Measurements from ENCODE around the gene SUMO1. TPM values are rescaled to one million over a fixed set of nuclear protein-coding genes. Genes with fewer than 3 reads are reported as not detected.

Gene SUMO1
- total RNA-seq, 2 experiments from 2014 or later: 114 to 115 TPM

DNA sequence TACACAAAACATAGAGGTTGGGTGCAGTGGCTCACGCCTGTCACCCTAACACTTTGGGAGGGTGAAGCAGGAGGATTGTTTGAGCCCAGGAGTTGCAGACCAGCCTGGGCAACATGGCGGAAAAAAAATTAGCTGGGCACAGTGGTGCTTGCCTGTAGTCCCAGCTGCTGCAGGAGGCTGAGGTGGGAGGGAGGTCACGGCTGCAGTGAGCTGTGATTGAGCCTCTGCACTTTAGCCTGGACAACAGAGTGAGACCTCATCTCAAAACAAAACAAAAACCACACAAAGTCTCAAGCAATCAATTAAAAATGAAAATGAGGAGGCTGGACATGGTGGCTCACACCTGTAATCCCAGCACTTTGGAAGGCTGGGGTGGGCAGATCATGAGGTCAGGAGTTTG, 32.1 kb upstream of the SUMO1 start:
- DNase-seq (no peak), ATAC-seq (no peak)
- no peaks in the 10 kb centered on the region for H3K9me3 Mint-ChIP-seq
- peak overlapping the region; percentile 68 for H3K4me3 Mint-ChIP-seq
- H3K4me1 Mint-ChIP-seq (ENCODE audit: low read depth): peaks cover 38% of the 10 kb centered on the region
- peaks cover 26% of the 10 kb centered on the region for H3K36me3 Mint-ChIP-seq (ENCODE audit: low read depth)
- CTCF ChIA-PET: interaction anchor here (1.8 kb wide), 1 partner anchor 10 kb away, joined by 5 read pairs; no protein-coding TSS in a partner anchor
- POLR2A ChIA-PET: interaction anchor here (0.6 to 11.4 kb wide), 6 partner anchors 12 to 246 kb away, joined by 3 to 234 read pairs (median 5); partner anchors contain the start of gene SUMO1
- no peaks in the 10 kb centered on the region for H3K27me3 Mint-ChIP-seq
- intact Hi-C loops (cut with micrococcal nuclease): no loop called here
- H3K27ac Mint-ChIP-seq: peak overlapping the region; percentile 83
- TF ChIP-seq, protein P1, sequence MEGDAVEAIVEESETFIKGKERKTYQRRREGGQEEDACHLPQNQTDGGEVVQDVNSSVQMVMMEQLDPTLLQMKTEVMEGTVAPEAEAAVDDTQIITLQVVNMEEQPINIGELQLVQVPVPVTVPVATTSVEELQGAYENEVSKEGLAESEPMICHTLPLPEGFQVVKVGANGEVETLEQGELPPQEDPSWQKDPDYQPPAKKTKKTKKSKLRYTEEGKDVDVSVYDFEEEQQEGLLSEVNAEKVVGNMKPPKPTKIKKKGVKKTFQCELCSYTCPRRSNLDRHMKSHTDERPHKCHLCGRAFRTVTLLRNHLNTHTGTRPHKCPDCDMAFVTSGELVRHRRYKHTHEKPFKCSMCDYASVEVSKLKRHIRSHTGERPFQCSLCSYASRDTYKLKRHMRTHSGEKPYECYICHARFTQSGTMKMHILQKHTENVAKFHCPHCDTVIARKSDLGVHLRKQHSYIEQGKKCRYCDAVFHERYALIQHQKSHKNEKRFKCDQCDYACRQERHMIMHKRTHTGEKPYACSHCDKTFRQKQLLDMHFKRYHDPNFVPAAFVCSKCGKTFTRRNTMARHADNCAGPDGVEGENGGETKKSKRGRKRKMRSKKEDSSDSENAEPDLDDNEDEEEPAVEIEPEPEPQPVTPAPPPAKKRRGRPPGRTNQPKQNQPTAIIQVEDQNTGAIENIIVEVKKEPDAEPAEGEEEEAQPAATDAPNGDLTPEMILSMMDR (IDR thresholded peaks at IDR 0.05): no peak

DNA sequence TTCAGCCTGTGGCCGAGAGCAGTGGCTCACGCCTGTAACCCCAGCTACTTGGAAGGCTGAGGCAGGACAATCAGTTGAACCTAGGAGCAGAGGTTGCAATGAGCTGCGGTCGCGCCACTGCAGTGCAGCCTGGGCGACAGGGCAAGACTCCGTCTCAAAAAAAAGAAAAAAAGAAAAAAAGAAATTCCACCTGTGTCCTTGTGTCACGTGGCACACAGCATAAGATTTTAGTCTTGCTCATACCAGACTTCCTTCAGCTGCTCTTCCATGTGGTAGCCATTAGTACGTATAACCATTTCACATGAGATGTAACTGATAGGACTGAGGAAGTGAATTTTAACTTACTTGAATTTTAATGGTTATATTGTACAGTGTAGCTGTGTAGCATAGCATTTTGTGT, 31.2 kb upstream of the SUMO1 start:
- TF ChIP-seq, protein P1 (IDR thresholded peaks at IDR 0.05): no peak

DNA sequence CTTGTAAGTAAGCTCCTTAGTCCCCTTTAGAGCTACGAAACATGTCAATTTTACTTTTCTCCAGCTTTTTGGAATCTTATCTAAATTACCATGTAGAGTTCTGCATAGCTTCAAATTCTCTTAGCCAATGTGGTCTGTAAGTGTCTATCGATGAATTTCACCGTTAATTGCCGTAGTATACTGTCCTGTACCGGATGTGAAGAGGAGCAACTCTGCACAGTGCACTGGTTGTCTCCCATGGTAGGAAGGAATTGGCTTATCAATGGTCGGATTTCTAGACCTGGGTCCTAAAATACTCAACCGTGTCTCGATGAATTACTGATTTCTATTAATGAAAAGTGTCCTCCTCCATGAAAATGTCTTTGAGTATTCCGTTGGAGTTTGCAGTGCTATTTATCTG, 29.1 kb upstream of the SUMO1 start:
- POLR2A ChIA-PET: interaction anchor here (0.6 to 11.4 kb wide), 12 partner anchors 15 to 1598 kb away, joined by 3 to 234 read pairs (median 4); partner anchors contain the start of gene SUMO1
- Mint-ChIP-seq H3K36me3 (ENCODE audit: low read depth) (peaks cover 19% of the 10 kb centered on the region), H3K27me3 (no peaks in the 10 kb centered on the region), H3K4me3 (no peak overlapping the region), H3K27ac (no peak overlapping the region), H3K4me1 (ENCODE audit: low read depth) (peaks cover 27% of the 10 kb centered on the region), H3K9me3 (no peaks in the 10 kb centered on the region)
- intact Hi-C loops (cut with micrococcal nuclease): no loop called here
- TF ChIP-seq, protein P1 (IDR thresholded peaks at IDR 0.05): no peak
- CTCF ChIA-PET: interaction anchor here (1.2 kb wide), 1 partner anchor 11 kb away, joined by 3 read pairs; no protein-coding TSS in a partner anchor
- no peak for DNase-seq
- no peak for ATAC-seq

More for the DNA sequence above, 31.2 kb upstream of the SUMO1 start:
- DNase-seq (peak; percentile 31), ATAC-seq (no peak)
- H3K9me3 Mint-ChIP-seq: no peaks in the 10 kb centered on the region
- ChIA-PET POLR2A (interaction anchor here (0.9 to 11.4 kb wide), 6 partner anchors 12 to 1405 kb away, joined by 3 to 234 read pairs (median 5); partner anchors contain the start of genes CLK1 and SUMO1), CTCF (no interaction called here)
- peaks cover 22% of the 10 kb centered on the region for H3K36me3 Mint-ChIP-seq (ENCODE audit: low read depth)
- H3K4me1 Mint-ChIP-seq (ENCODE audit: low read depth): peaks cover 33% of the 10 kb centered on the region
- H3K27me3 Mint-ChIP-seq: no peaks in the 10 kb centered on the region
- intact Hi-C loops (cut with micrococcal nuclease): no loop called here
- peak overlapping the region; percentile 79 for H3K27ac Mint-ChIP-seq
- H3K4me3 Mint-ChIP-seq: peak overlapping the region; percentile 68

DNA sequence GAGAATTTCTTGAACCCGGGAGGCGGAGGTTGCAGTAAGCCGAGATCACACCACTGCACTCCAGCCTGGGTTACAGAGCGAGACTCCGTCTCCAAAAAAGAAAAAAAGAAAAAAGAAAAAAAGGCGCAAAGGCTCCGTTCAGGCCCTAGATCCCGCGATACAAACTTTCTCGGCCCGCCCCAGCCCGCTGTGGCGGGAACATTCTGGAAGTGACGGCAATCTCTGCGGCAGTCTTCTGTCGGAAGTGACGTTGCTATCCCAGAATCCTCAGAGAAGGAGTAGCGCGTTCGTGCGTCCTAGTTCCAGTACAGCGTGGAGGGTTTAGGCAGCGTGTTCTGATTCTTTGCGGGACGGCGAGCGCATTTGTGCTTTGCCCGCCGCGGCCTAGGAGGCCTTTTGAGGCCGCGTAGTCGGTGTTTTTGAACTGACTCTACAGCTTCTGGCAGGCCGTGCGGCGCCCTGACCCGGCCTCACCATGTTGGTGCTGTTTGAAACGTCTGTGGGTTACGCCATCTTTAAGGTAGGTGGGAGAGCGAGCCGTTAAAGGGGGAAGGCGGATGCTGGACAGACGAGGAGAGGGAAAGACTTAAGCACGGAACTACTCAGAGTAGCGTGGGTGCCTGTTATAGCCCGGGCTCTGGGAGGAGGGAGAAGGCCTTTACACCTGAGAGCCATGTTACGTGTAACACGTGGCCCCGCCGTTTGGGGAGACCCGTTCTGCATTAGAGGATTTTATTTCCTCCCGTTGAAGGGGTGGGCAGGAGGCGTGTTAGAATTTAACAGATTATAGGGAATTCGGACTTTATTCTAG, 27.3 kb upstream of the SUMO1 start, which contains the start of gene NOP58:
TSS of gene NOP58 (plus strand) at position 297 of the 811 bp plus-strand sequence. CDS start at position 476, 179 bp downstream.
- Mint-ChIP-seq H3K4me1 (ENCODE audit: low read depth) (peaks cover 15% of the 10 kb centered on the region), H3K4me3 (peak within 1 kb of the TSS; percentile 53), H3K27me3 (no peaks in the 10 kb centered on the region), H3K9me3 (no peaks in the 10 kb centered on the region), H3K27ac (peak within 1 kb of the TSS; percentile 75), H3K36me3 (ENCODE audit: low read depth) (peaks cover 12% of the 10 kb centered on the region)
- intact Hi-C loops (cut with micrococcal nuclease): no loop called here
- ChIA-PET POLR2A (interaction anchor here (0.7 to 11.4 kb wide), 13 partner anchors 12 to 1143 kb away, joined by 3 to 234 read pairs (median 6); partner anchors contain the start of gene SUMO1), CTCF (interaction anchor here (1.1 to 1.4 kb wide), 2 partner anchors 12 to 14 kb away, joined by 3 to 4 read pairs; no protein-coding TSS in a partner anchor)
- peak; percentile 95 for DNase-seq
- TF ChIP-seq, protein P1 (IDR thresholded peaks at IDR 0.05): no peak
- ATAC-seq: peak; percentile 86

DNA sequence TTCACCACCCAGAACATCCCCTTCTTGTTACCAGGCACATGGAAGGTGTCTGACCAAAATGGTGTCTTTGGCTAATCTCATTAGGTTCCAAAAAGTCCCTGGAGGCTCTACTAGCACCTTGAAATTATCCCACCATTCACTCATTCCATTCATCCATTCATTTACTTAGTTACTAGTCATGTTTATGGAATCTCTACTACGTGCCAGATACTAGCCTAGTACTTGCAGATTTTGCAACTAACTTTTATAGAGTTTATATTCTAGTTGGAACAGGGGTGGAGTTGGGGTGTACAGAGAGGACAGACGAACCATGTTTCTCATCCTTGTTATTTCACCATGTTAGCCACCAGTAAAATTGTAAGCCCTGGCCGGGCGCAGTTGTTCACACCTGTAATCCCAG, 23.1 kb upstream of the SUMO1 start:
- Mint-ChIP-seq H3K36me3 (ENCODE audit: low read depth) (no peaks in the 10 kb centered on the region), H3K27me3 (no peaks in the 10 kb centered on the region), H3K4me1 (ENCODE audit: low read depth) (peaks cover 3% of the 10 kb centered on the region), H3K4me3 (no peak overlapping the region), H3K27ac (no peak overlapping the region), H3K9me3 (no peaks in the 10 kb centered on the region)
- ChIA-PET POLR2A (no interaction called here), CTCF (no interaction called here)
- ATAC-seq (no peak), DNase-seq (no peak)
- TF ChIP-seq, protein P1 (IDR thresholded peaks at IDR 0.05): no peak
- intact Hi-C loops (cut with micrococcal nuclease): no loop called here
